K562 (cell line): Measurements from ENCODE around the gene PIGQ. TPM values are rescaled to one million over a fixed set of nuclear protein-coding genes. Genes with fewer than 3 reads are reported as not detected.
A peak's percentile ranks its signal among the peaks of the same experiment; 100 is the strongest.

Source experiments
- CREB3L1 ChIP-seq: fragments of 450-650 bp; IDR thresholded peaks from 2 replicates; pipeline ENCODE4 v1.6.1; 2014; ENCODE audit warnings: low read depth, mild to moderate bottlenecking, moderate library complexity, borderline replicate concordance
- ESRRA ChIP-seq: fragments of 450-650 bp; IDR thresholded peaks from 2 replicates; pipeline ENCODE4 v1.6.1; 2014; ENCODE audit warnings: low read depth, mild to moderate bottlenecking, moderate library complexity, borderline replicate concordance
- ETV5 ChIP-seq: sonication (generic); formaldehyde crosslinking; IDR thresholded peaks from 2 replicates; pipeline ENCODE4 v1.4.0; 2020; ENCODE audit warnings: low read depth, mild to moderate bottlenecking, missing genetic modification reagents
- HINFP ChIP-seq: fragments of 450-650 bp; conservative IDR thresholded peaks from 2 replicates; pipeline ENCODE4 v1.6.1; 2016; ENCODE audit warnings: missing genetic modification characterization, low read depth, mild to moderate bottlenecking, control low read depth, missing compliant biosample characterization
- HNRNPH1 ChIP-seq: fragments of 200-400 bp; formaldehyde crosslinking; optimal IDR thresholded peaks from 2 replicates; pipeline ENCODE3; 2017; ENCODE audit warnings: low read depth, mild to moderate bottlenecking, low read length, moderate library complexity
- KDM4B ChIP-seq, 2 experiments: fragments of 450-650 bp in 1 of 2; sonication (generic) in 1 of 2; IDR thresholded peaks; 2 replicates each; pipeline ENCODE4 v1.6.1; 2016 to 2017; ENCODE audit warnings: borderline replicate concordance in 2 of 2, antibody characterized with exemption in 1 of 2, low read depth in 1 of 2, mild to moderate bottlenecking in 1 of 2
- NR2C1 ChIP-seq, 2 experiments: fragments of 450-650 bp; IDR thresholded peaks; 2 replicates each; pipeline ENCODE4 v1.6.1; 2017; ENCODE audit warnings: mild to moderate bottlenecking in 2 of 2, antibody characterized with exemption in 1 of 2, inconsistent platforms in 1 of 2, missing compliant biosample characterization in 1 of 2, missing genetic modification characterization in 1 of 2
- PHF8 ChIP-seq: fragments of 200-600 bp; sonication (generic); IDR thresholded peaks from 2 replicates; pipeline ENCODE4 v1.6.1; 2012; ENCODE audit warnings: mixed run types, mild to moderate bottlenecking, inconsistent platforms, low read length, moderate library complexity, borderline replicate concordance
- PTBP1 ChIP-seq: fragments of 200-400 bp; formaldehyde crosslinking; IDR thresholded peaks from 2 replicates; pipeline ENCODE4 v1.6.1; 2017; ENCODE audit warnings: low read depth, low read length
- SMARCA5 ChIP-seq: fragments of 450-650 bp; IDR thresholded peaks from 2 replicates; pipeline ENCODE4 v1.6.1; 2016
- SMARCC2 ChIP-seq: fragments of 450-650 bp; IDR thresholded peaks from 2 replicates; pipeline ENCODE4 v1.6.1; 2017; ENCODE audit warnings: antibody characterized with exemption, moderate library complexity, mild to moderate bottlenecking, low read depth
- SRSF9 ChIP-seq: fragments of 200-400 bp; formaldehyde crosslinking; IDR thresholded peaks from 2 replicates; pipeline ENCODE4 v1.6.1; 2017; ENCODE audit warnings: low read depth, low read length, borderline replicate concordance
- SUPT5H ChIP-seq: fragments of 450-650 bp; IDR thresholded peaks from 2 replicates; pipeline ENCODE4 v1.6.1; 2016
- UBTF ChIP-seq, 2 experiments: IDR thresholded peaks; 2 replicates each; pipeline ENCODE4 v1.6.1; 2012; ENCODE audit warnings: improper control_type of control experiment in 2 of 2, low read depth in 2 of 2, low read length in 2 of 2, borderline replicate concordance in 1 of 2
- ZBTB1 ChIP-seq: sonication (generic); formaldehyde crosslinking; IDR thresholded peaks from 2 replicates; pipeline ENCODE4 v1.8.1; 2023; ENCODE audit warnings: missing genetic modification reagents, low read depth, mild to moderate bottlenecking, borderline replicate concordance
- ZFP36 ChIP-seq: fragments of 150-350 bp; IDR thresholded peaks from 2 replicates; pipeline ENCODE4 v1.6.1; 2018; ENCODE audit warnings: low read length, low read depth; ENCODE audit not compliant: partially characterized antibody
- ZNF140 ChIP-seq: fragments of 250-450 bp; sonication (Bioruptor Pico); IDR thresholded peaks from 2 replicates; pipeline ENCODE4 v1.8.0; 2021; ENCODE audit warnings: moderate library complexity, mild to moderate bottlenecking, inconsistent platforms
- ZNF143 ChIP-seq: sonication (generic); formaldehyde crosslinking; IDR thresholded peaks from 2 replicates; pipeline ENCODE4 v1.9.0; 2022; ENCODE audit warnings: mild to moderate bottlenecking, missing genetic modification reagents
- ZNF197 ChIP-seq: fragments of 200-800 bp; sonication (Bioruptor generic); IDR thresholded peaks from 2 replicates; pipeline ENCODE4 v1.6.1; 2016; ENCODE audit warnings: low read depth, missing genetic modification characterization, missing compliant biosample characterization
- ZNF384 ChIP-seq: IDR thresholded peaks from 2 replicates; pipeline ENCODE4 v1.6.1; 2012; ENCODE audit warnings: low read depth, low read length, improper control_type of control experiment
- ZNF584 ChIP-seq: fragments of 200-800 bp; sonication (Bioruptor generic); IDR thresholded peaks from 2 replicates; pipeline ENCODE4 v1.6.1; 2016; ENCODE audit warnings: low read depth, mild to moderate bottlenecking, missing genetic modification characterization, missing compliant biosample characterization
- ZNF778 ChIP-seq: fragments of 450-650 bp; formaldehyde crosslinking; IDR thresholded peaks from 2 replicates; pipeline ENCODE4 v1.4.0; 2020; ENCODE audit warnings: mild to moderate bottlenecking, moderate library complexity
- polyA plus RNA-seq, 8 experiments: library from polyadenylated mRNA; depleted of rRNA in 4 of 8; stranded (reverse) in 5 of 8; unstranded in 3 of 8; fragments of >200 nt; fragmentation: Nextera tagmentation in 2 of 8; fragmentation: Illumina TruSeq in 1 of 8; extraction: Ambion mirVana in 2 of 8; extraction: Trizol in 1 of 8; gene quantifications; 2 replicates each; pipeline versions ENCODE4 v1.2.1 to v1.2.3, GENCODE V29; 2011 to 2014; ENCODE audit warnings: inconsistent platforms in 1 of 8, missing spikeins in 1 of 8
- total RNA-seq, 7 experiments: library from RNA; depleted of rRNA in 6 of 7; stranded (reverse); fragments of >200 nt in 6 of 7; fragmentation: Illumina TruSeq in 2 of 7; extraction: Trizol in 2 of 7; gene quantifications; 2 replicates each; pipeline versions ENCODE4 v1.2.1 to v1.2.3, GENCODE V29; 2011 to 2021; ENCODE audit warnings: low replicate concordance in 1 of 7

The PIGQ gene
- total and polyA plus RNA-seq, 9 of the 15 experiments (the other 6 are each of a cell fraction or from before 2014, with no cell fraction given): 0.20 to 49.6 (median 11.7) TPM

GRCh38 chr16:566475-567372 lies 3.0 kb upstream of the PIGQ start, which contains the start of gene NHLRC4 (continued):
- TF ChIP-seq HINFP (tag) (no peak), ZNF143 (CRISPR knock-in tag) (0 out of 2 replicates have a peak, but pooled peaks have one; percentile 19), SMARCC2 (peak; percentile 63; the same call in 1 of the 2 replicates), ZNF140 (CRISPR knock-in tag) (no peak), SUPT5H (0 out of 2 replicates have a peak, but pooled peaks have one; percentile 33), ETV5 (CRISPR knock-in tag) (no peak), ESRRA (peak; percentile 42; the same call in 1 of the 2 replicates), ZNF584 (CRISPR knock-in tag) (peak; percentile 59; the same call in 1 of the 2 replicates), ZNF197 (CRISPR knock-in tag) (no peak; the same call in 1 of the 2 replicates), ZBTB1 (CRISPR knock-in tag) (no peak), UBTF (IDR thresholded peaks at IDR 0.05; ENCODE audit: borderline replicate concordance in 1 of 2, low read depth in 2 of 2, low read length in 2 of 2) (peak; percentile 24 to 37; a peak in 1 of 4 replicates), SRSF9 (no peak), PTBP1 (no peak), PHF8 (peak; percentile 63; the same call in 1 of the 2 replicates), CREB3L1 (no peak; the same call in 1 of the 2 replicates), SMARCA5 (no peak), KDM4B (IDR thresholded peaks at IDR 0.05; ENCODE audit: borderline replicate concordance in 2 of 2, low read depth in 1 of 2) (no peak), HNRNPH1 (no peak), ZFP36 (no peak), ZNF384 (no peak), ZNF778 (CRISPR knock-in tag) (no peak), NR2C1 (IDR thresholded peaks at IDR 0.05) (no peak), NR2C1 (tag; IDR thresholded peaks at IDR 0.05) (no peak)
